ENCODE results near the gene HELLS.
"Not testable (repeated sequence)": the region's sequence is repeated elsewhere in the genome, so short reads cannot be mapped to it uniquely, and the experiment has no call there.

Gene HELLS

DNA sequence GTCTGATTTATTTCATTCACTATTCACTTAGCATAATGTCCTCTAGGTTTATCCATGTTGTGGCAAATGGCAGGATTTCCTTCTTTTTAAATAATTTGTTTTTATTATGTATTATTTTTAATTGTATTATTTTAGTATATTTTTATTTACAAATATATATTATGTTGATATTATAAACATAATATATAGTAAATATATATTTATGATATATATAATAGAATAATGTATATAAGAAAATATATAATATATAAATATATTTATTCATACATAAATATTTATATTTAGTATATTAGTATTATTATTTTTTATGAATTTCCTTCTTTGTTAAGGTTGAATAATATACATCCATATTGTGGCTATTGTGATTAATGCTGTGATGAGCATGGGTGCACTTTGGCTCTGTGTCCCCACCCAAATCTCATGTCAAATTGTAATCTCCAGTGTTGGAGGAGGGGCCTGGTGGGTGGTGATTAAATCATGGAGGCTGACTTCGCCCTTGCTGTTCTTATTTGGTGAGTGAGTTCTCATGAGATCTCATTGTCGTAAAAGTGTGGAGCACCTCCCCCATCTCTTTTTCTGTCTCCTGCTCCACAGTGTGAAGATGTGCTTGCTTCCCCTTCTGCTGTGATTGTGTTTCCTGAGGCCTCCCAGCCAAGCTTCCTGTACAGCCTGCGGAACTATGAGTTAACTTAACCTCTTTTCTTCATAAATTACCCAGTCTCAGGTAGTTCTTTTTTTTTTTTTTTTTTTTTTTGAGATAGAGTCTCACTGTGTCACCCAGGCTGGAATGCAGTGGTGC is 85.7 kb downstream of the HELLS start:
- no peaks in the 10 kb centered on the region for H3K36me3 ChIP-seq (ENCODE audit: control insufficient read depth, insufficient read depth, low read length)
- H3K4me3 ChIP-seq (ENCODE audit: insufficient read depth, low read depth, low read length, poor library complexity, severe bottlenecking), result no peak overlapping the region
- DNase-seq, result no peak
- H3K27ac ChIP-seq (ENCODE audit: insufficient read depth, low read length, poor library complexity, severe bottlenecking), result no peak overlapping the region
- H3K9me3 ChIP-seq (ENCODE audit: control insufficient read depth, low read length), result no peaks in the 10 kb centered on the region
- no peaks in the 10 kb centered on the region for H3K4me1 ChIP-seq (ENCODE audit: control insufficient read depth, insufficient read depth, low read length, poor library complexity, severe bottlenecking)
- H3K27me3 ChIP-seq (replicated peaks; ENCODE audit: control insufficient read depth, insufficient read depth, low read length, poor library complexity, severe bottlenecking), result no peaks in the 10 kb centered on the region

DNA sequence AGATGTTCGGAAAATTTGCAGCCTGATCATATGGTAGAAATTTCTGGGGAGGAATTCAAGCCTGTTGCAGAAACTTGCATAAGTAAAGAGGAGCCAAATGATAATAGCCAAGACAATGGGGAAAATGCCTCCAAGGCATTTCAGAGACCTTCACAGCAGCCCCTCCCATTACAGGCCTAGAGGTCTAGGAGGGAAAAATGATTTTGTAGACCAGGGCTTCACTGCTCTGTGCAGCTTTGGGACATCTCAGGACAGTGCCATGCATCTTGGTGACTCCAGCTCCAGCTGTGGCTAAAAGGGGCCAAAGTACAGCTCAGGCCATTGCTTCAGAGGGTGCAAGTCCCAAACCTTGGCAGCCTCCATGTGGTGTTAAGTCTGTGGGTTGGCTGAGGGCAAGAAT is 87.4 kb downstream of the HELLS start:
- Histone ChIP-seq H3K4me1 (ENCODE audit: control insufficient read depth, insufficient read depth, low read length, poor library complexity, severe bottlenecking) (no peaks in the 10 kb centered on the region), H3K4me3 (ENCODE audit: insufficient read depth, low read depth, low read length, poor library complexity, severe bottlenecking) (no peak overlapping the region), H3K36me3 (ENCODE audit: control insufficient read depth, insufficient read depth, low read length) (no peaks in the 10 kb centered on the region), H3K9me3 (ENCODE audit: control insufficient read depth, low read length) (no peaks in the 10 kb centered on the region), H3K27me3 (replicated peaks; ENCODE audit: control insufficient read depth, insufficient read depth, low read length, poor library complexity, severe bottlenecking) (no peaks in the 10 kb centered on the region), H3K27ac (ENCODE audit: insufficient read depth, low read length, poor library complexity, severe bottlenecking) (no peak overlapping the region)
- DNase-seq, result no peak

DNA sequence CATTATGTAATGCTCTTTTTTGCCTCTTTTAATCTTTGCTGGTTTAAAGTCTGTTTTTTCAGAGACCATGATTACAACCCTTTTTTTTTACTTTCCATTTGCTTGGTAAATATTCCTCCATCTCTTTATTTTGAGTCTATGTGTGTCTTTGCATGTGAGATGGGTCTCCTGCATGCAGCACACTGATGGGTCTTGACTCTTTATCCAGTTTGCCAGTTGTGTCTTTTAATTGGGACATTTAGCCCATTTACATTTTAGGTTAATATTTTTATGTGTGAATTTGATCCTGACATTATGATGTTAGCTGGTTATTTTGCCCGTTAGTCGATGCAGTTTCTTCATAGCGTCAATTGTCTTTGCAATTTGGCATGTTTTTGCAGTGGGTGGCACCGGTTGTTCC is 92.5 kb downstream of the HELLS start:
- H3K9me3 ChIP-seq (ENCODE audit: control insufficient read depth, low read length); H3K4me1 ChIP-seq (ENCODE audit: control insufficient read depth, insufficient read depth, low read length, poor library complexity, severe bottlenecking); H3K4me3 ChIP-seq (ENCODE audit: insufficient read depth, low read depth, low read length, poor library complexity, severe bottlenecking); H3K27ac ChIP-seq (ENCODE audit: insufficient read depth, low read length, poor library complexity, severe bottlenecking); DNase-seq; H3K27me3 ChIP-seq (replicated peaks; ENCODE audit: control insufficient read depth, insufficient read depth, low read length, poor library complexity, severe bottlenecking); H3K36me3 ChIP-seq (ENCODE audit: control insufficient read depth, insufficient read depth, low read length): not testable (repeated sequence)

- H3K9me3 ChIP-seq (ENCODE audit: control insufficient read depth, low read length), result no peaks in the 10 kb centered on the region
- H3K27ac ChIP-seq (ENCODE audit: insufficient read depth, low read length, poor library complexity, severe bottlenecking), result no peak overlapping the region
- DNase-seq, result no peak
- no peak overlapping the region for H3K4me3 ChIP-seq (ENCODE audit: insufficient read depth, low read depth, low read length, poor library complexity, severe bottlenecking)
- no peaks in the 10 kb centered on the region for H3K4me1 ChIP-seq (ENCODE audit: control insufficient read depth, insufficient read depth, low read length, poor library complexity, severe bottlenecking)
- no peaks in the 10 kb centered on the region for H3K27me3 ChIP-seq (replicated peaks; ENCODE audit: control insufficient read depth, insufficient read depth, low read length, poor library complexity, severe bottlenecking)
- no peaks in the 10 kb centered on the region for H3K36me3 ChIP-seq (ENCODE audit: control insufficient read depth, insufficient read depth, low read length)
Observed at GRCh38 chr10:94639902-94640301, 94.3 kb downstream of the HELLS start.

- Histone ChIP-seq H3K27me3 (replicated peaks; ENCODE audit: control insufficient read depth, insufficient read depth, low read length, poor library complexity, severe bottlenecking) (no peaks in the 10 kb centered on the region), H3K27ac (ENCODE audit: insufficient read depth, low read length, poor library complexity, severe bottlenecking) (no peak overlapping the region), H3K9me3 (ENCODE audit: control insufficient read depth, low read length) (no peaks in the 10 kb centered on the region), H3K4me1 (ENCODE audit: control insufficient read depth, insufficient read depth, low read length, poor library complexity, severe bottlenecking) (no peaks in the 10 kb centered on the region), H3K36me3 (ENCODE audit: control insufficient read depth, insufficient read depth, low read length) (no peaks in the 10 kb centered on the region), H3K4me3 (ENCODE audit: insufficient read depth, low read depth, low read length, poor library complexity, severe bottlenecking) (no peak overlapping the region)
- no peak for DNase-seq
Observed at GRCh38 chr10:94640562-94640961, 95.0 kb downstream of the HELLS start.

DNA sequence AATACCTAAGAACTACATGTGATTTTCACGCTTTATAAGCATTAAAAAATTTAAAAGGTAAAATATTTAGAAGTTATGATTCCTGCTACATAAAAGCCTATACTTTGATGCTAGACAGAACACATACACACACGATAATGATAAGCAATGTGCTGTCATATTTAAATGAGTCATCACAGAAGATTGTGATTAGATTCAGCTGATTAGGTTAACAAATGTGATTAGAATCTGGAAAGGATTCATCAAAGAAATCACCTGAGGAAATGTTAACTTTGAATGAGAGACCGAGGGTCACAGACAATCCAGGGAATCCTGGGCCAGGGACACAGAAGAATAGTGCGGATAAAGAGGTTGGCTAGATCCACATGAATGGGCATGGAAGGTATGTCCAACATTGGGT is 95.9 kb downstream of the HELLS start:
- Histone ChIP-seq H3K36me3 (ENCODE audit: control insufficient read depth, insufficient read depth, low read length) (no peaks in the 10 kb centered on the region), H3K4me3 (ENCODE audit: insufficient read depth, low read depth, low read length, poor library complexity, severe bottlenecking) (no peak overlapping the region), H3K4me1 (ENCODE audit: control insufficient read depth, insufficient read depth, low read length, poor library complexity, severe bottlenecking) (no peaks in the 10 kb centered on the region), H3K27me3 (replicated peaks; ENCODE audit: control insufficient read depth, insufficient read depth, low read length, poor library complexity, severe bottlenecking) (no peaks in the 10 kb centered on the region), H3K27ac (ENCODE audit: insufficient read depth, low read length, poor library complexity, severe bottlenecking) (no peak overlapping the region), H3K9me3 (ENCODE audit: control insufficient read depth, low read length) (no peaks in the 10 kb centered on the region)
- DNase-seq, result no peak

- H3K9me3 ChIP-seq (ENCODE audit: control insufficient read depth, low read length), result no peaks in the 10 kb centered on the region
- no peak overlapping the region for H3K4me3 ChIP-seq (ENCODE audit: insufficient read depth, low read depth, low read length, poor library complexity, severe bottlenecking)
- DNase-seq, result no peak
- H3K36me3 ChIP-seq (ENCODE audit: control insufficient read depth, insufficient read depth, low read length), result no peaks in the 10 kb centered on the region
- H3K27me3 ChIP-seq (replicated peaks; ENCODE audit: control insufficient read depth, insufficient read depth, low read length, poor library complexity, severe bottlenecking), result no peaks in the 10 kb centered on the region
- no peaks in the 10 kb centered on the region for H3K4me1 ChIP-seq (ENCODE audit: control insufficient read depth, insufficient read depth, low read length, poor library complexity, severe bottlenecking)
- H3K27ac ChIP-seq (ENCODE audit: insufficient read depth, low read length, poor library complexity, severe bottlenecking), result no peak overlapping the region
Observed at GRCh38 chr10:94644352-94644751, 98.8 kb downstream of the HELLS start.

DNA sequence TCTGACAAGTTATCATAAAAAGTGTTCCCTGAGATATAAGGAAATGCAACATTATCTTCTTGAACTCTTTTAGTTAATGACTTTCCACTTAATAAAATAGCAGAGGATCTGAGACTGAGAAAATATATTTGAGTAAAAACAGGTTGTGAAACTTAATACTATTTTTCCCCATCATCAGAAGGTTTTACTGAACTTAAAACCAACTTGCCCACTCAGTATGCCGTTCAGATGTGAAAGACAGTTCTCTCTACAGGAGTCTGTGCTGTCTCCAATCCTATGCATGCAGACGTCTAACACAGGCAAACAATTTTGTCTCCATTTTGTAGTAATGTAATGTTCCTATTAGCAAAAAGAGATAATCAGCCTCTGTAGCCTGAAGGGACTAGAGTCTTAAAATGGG is 99.7 kb downstream of the HELLS start:
- no peak overlapping the region for H3K27ac ChIP-seq (ENCODE audit: insufficient read depth, low read length, poor library complexity, severe bottlenecking)
- no peak overlapping the region for H3K4me3 ChIP-seq (ENCODE audit: insufficient read depth, low read depth, low read length, poor library complexity, severe bottlenecking)
- no peak for DNase-seq
- no peaks in the 10 kb centered on the region for H3K4me1 ChIP-seq (ENCODE audit: control insufficient read depth, insufficient read depth, low read length, poor library complexity, severe bottlenecking)
- H3K9me3 ChIP-seq (ENCODE audit: control insufficient read depth, low read length), result no peaks in the 10 kb centered on the region
- no peaks in the 10 kb centered on the region for H3K27me3 ChIP-seq (replicated peaks; ENCODE audit: control insufficient read depth, insufficient read depth, low read length, poor library complexity, severe bottlenecking)
- no peaks in the 10 kb centered on the region for H3K36me3 ChIP-seq (ENCODE audit: control insufficient read depth, insufficient read depth, low read length)
